Stimulated activated CD4-positive, alpha-beta T cell treated with anti-CD3 and anti-CD28 coated beads, Interleukin-1b, Interleukin-23, amount 100 ng/mL, for 1 hour (primary cell): ENCODE data around the gene SLC16A4.

Experiments
- DNase-seq, 2 donors: peaks; one replicate each; pipeline ENCODE4 v3.0.0-alpha.2; 2020; ENCODE audit warnings: low read depth in 2 of 2

Gene SLC16A4

DNA sequence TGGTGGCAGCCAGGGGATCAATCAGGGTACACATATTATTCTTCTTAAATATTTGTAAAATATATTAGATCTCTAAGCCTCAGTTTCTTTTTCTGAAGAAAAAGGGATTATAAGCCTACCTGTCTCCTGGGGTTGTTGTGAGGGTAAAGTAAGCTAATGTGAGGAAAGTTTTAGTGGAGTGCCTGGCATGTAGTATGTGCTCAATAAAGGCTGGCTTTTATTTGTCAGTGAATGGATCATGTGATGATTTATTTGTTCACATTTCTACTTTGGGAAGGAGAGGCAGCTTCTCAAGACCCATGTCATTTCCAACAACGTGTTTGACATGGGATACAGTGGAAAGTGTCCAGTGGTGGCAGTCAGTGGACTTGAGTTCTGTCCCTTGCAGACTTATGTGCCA lies 64.0 kb downstream of the SLC16A4 start:
- DNase-seq: no peak

DNA sequence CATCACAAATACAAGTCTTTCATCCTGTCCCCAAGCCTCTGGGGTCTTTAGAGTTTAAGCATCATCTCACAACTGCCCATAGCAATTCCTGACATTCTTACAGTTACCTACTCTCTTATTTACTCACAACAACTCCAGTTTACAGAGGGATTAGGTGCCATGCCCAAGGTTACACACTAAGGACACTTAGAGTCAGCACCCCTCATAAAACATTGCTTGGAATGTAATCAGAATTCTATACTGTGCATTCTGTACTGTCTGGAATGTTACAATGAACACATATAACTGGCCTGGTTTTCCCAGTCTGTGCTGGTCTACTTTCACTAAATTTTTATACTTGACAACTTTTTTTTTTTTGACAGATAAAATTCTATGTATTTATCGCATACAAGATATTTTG lies 66.2 kb downstream of the SLC16A4 start:
- DNase-seq: no peak

DNA sequence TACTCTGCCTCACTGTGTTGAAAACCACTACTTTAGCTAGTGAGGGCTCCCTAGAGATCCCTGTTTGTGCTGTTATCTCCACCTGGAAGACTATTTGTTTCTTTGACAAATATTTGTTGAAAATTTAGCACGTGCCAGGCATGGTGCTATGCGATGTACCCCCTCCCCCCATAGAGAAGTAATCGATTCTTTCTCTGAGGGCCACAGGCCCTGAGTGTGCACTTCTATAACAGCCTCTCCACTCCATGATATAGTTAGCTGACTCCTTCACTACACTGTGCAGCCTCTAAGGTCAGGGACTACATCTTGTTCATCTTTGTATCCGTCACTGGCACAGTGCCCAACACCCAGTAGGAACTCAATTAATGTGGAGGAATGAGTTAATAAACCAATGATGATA lies 69.0 kb downstream of the SLC16A4 start:
- no peak for DNase-seq

DNA sequence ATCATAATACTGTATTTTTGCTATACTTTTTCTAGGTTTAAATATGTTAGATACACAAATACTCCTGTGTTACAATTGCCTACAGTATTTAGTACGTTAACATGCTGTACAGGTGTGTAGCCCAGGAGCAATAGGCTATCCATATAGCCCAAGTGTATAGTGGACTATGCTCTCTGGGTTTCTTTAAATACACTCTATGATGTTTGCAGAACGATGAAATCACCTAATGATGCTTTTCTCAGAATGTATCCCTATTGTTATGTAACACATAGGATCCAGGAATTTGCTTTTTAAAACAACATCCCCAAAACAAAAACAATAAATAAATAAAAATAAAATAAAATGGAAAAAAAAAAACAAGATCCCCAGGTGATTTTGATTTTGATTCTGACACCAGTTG lies 69.8 kb downstream of the SLC16A4 start:
- no peak for DNase-seq

DNA sequence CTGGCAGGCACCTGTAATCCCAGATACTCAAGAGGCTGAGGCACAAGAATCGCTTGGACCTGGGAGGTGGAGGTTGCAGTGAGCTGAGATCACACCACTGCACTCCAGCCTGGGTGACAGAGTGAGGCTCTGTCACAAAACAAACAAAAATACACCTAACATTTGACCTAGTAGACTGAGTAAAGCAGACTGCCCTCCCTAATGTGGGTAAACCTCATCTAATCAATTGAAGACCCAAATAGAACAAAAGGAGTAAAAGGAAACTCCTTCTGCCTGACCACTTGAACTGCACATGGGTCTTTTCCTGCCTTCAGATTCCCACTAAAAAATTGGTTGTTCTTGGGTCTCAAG lies 70.7 kb downstream of the SLC16A4 start:
- DNase-seq: no peak

DNA sequence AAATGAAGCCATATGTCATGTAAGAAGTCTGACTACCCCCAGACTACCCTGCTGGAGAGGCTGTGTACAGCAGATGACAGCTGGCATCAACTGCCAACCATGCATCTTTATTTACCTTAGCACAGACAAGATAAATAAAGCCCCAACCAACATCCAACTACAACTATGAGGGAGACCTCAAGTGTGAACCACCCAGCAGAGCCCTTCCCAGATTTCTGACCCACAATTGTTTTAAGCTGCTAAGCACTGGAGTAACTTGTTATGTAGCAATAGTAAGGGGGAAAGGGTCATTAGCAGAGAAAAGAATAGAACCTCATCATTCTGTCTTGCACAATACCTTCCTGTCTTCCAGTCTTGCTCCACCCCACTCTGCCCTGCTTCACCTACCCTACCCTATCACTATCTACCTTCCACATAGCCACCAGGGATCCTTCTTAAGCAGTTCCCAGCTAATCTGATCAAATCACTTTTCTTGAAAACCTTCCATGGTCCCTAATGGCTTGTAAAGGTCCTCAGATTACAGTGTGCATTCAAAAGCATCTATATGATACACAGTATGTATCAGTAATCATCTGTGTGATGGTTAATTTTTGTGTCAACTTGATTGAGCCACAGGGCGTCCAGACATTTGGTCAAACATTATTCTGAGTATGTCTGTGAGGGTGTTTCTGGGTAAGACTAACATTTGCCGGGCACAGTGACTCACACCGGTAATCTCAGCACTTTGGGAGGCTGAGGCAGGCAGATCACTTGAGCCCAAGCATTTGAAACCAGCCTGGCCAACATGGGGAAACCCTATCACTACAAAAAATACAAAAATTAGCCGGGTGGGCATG lies 71.3 kb downstream of the SLC16A4 start:
- no peak for DNase-seq

DNA sequence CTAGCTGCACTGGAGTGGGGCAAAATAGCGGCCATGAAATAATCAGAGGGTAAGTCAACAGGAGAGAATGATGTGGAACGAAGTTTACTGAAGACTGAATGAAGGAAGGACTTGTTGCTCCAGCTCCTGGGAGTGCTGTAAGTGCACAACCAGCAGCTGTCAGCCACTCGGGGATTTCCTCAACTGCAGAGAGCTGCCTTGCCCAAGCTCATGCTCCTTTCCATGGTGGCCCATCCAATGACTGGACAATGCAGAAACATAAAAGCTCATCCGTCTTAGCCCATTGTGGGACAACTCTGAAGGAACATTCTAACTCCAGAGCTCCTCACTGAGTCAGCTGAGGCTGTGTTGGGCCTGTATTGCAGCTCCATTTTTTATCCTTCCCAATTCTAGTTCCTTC lies 72.8 kb downstream of the SLC16A4 start:
- no peak for DNase-seq

DNA sequence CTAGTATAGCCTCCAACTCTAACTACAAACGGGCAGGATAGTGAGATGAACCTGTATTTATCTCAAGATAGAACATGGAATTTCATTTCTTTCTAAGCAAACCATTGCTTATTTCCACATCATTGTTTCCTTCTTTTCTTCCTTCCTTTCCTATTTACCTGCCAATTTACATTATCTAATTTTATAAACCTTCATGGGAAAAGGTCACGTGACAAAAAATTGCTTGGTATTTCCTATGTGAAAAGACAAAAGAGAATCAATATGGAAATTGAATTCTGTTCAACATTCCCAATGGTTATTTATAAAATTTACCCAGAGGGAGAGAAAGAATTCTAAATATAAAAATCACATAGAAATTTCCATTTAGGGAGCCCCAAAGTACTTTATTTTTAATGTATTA lies 74.1 kb downstream of the SLC16A4 start:
- DNase-seq: no peak
